Esophagus squamous epithelium (tissue), 5 donors: ENCODE data around the gene APOL3. TPM values are rescaled to one million over a fixed set of nuclear protein-coding genes. Genes with fewer than 3 reads are reported as not detected.

Experiments
- DNase-seq: peaks from one replicate; lab custom pipeline; 2025; lab: John Stamatoyannopoulos, UW
- H3K27ac ChIP-seq, 4 donors: fragments of 200-600 bp; sonication (generic); one replicate each; pipeline ENCODE4 v1.5.1; 2016 to 2019; ENCODE audit warnings: mild to moderate bottlenecking in 1 of 4
- H3K27me3 ChIP-seq, 4 donors: fragments of 200-600 bp; sonication (generic); 1 replicate in 3 of 4; 2 replicates in 1 of 4; pipeline versions ENCODE4 v1.5.1 to v1.6.0; 2017 to 2021; ENCODE audit warnings: antibody characterized with exemption in 1 of 4
- H3K36me3 ChIP-seq, 3 donors: fragments of 200-600 bp; sonication (generic); one replicate each; pipeline ENCODE4 v1.5.1; 2016 to 2019
- H3K4me1 ChIP-seq, 3 donors: fragments of 200-600 bp; sonication (generic); one replicate each; pipeline ENCODE4 v1.5.1; 2017 to 2019
- H3K4me3 ChIP-seq, 4 donors: fragments of 200-600 bp; sonication (generic); 1 replicate in 3 of 4; 2 replicates in 1 of 4; pipeline ENCODE4 v1.5.1; 2016 to 2019; ENCODE audit warnings: mild to moderate bottlenecking in 2 of 4, moderate library complexity in 1 of 4
- H3K9me3 ChIP-seq, 3 donors: fragments of 200-600 bp; sonication (generic); one replicate each; pipeline ENCODE4 v1.5.1; 2016 to 2019
- CTCF ChIP-seq, 6 experiments: fragments of 450-650 bp in 4 of 6; fragments of 200-600 bp in 2 of 6; sonication (generic) in 2 of 6; IDR thresholded peaks; one replicate each; pipeline ENCODE4 v1.5.1; 2016 to 2019; ENCODE audit warnings: antibody characterized with exemption in 6 of 6, mild to moderate bottlenecking in 4 of 6, moderate library complexity in 4 of 6
- POLR2A ChIP-seq, 4 donors: fragments of 450-650 bp; IDR thresholded peaks; one replicate each; pipeline ENCODE4 v1.6.1; 2017; ENCODE audit warnings: antibody characterized with exemption in 4 of 4, mild to moderate bottlenecking in 4 of 4, moderate library complexity in 3 of 4
- WGBS, 2 donors: methylation state at CpG; one replicate each; pipeline ENCODE4 v1.1.5; 2018; 5-methylcytosine and 5-hydroxymethylcytosine counted together
- intact Hi-C: fragments of 100-400 bp; cut with DNase I; formaldehyde crosslinking; loops from one replicate; pipeline ENCODE4 v1.15.0; 2022
- total RNA-seq, 4 donors: library from RNA; depleted of rRNA; stranded (reverse); fragments of >200 nt; gene quantifications; one replicate each; pipeline ENCODE4 v1.1.0, GENCODE V29; 2016
- donor health status: DM: yes; HTN: yes; CAD: no.

The APOL3 gene
- total RNA-seq, 4 donors from 2014 or later: 6.8 to 48.1 (median 17.0) TPM

GRCh38 chr22:36135306-36135980 lies 25.1 kb downstream of the APOL3 start:
- WGBS, 2 donors: 81 to 87% methylated on average over 15 to 16 of the region's 16 CpGs
- no peak for DNase-seq
- peaks cover 0 to 2% (median 0%) of the 10 kb centered on the region in 4 donors for H3K27me3 ChIP-seq
- intact Hi-C loops: no loop called here
- no peak overlapping the region for H3K27ac ChIP-seq
- H3K36me3 ChIP-seq: peaks cover 0 to 9% (median 0%) of the 10 kb centered on the region in 3 donors
- no peaks in the 10 kb centered on the region for H3K9me3 ChIP-seq
- TF ChIP-seq POLR2A (IDR thresholded peaks at IDR 0.05) (no peak), CTCF (IDR thresholded peaks at IDR 0.05) (no peak)
- H3K4me1 ChIP-seq: no peaks in the 10 kb centered on the region
- no peak overlapping the region for H3K4me3 ChIP-seq

GRCh38 chr22:36134182-36134581 lies 26.4 kb downstream of the APOL3 start:
- no peak for TF ChIP-seq POLR2A (IDR thresholded peaks at IDR 0.05)
- no peak for TF ChIP-seq CTCF (IDR thresholded peaks at IDR 0.05)
- Histone ChIP-seq H3K36me3 (no peaks in the 10 kb centered on the region), H3K27me3 (peaks cover 0 to 6% (median 0%) of the 10 kb centered on the region in 4 donors), H3K4me1 (no peaks in the 10 kb centered on the region), H3K4me3 (no peak overlapping the region), H3K27ac (no peak overlapping the region), H3K9me3 (no peaks in the 10 kb centered on the region)
- no peak for DNase-seq
- intact Hi-C loops: no loop called here
- 66 to 81% methylated on average over 8 of the region's 8 CpGs for WGBS, 2 donors

- H3K4me1 ChIP-seq: no peaks in the 10 kb centered on the region
- no peak overlapping the region for H3K27ac ChIP-seq
- H3K4me3 ChIP-seq: no peak overlapping the region
- WGBS, 2 donors: 79 to 93% methylated on average over 7 to 9 of the region's 10 CpGs
- peaks cover 0 to 16% (median 0%) of the 10 kb centered on the region in 4 donors for H3K27me3 ChIP-seq
- no peaks in the 10 kb centered on the region for H3K9me3 ChIP-seq
- no peak for DNase-seq
- H3K36me3 ChIP-seq: no peaks in the 10 kb centered on the region
- intact Hi-C loops: no loop called here
- no peak for TF ChIP-seq POLR2A (IDR thresholded peaks at IDR 0.05)
- no peak for TF ChIP-seq CTCF (IDR thresholded peaks at IDR 0.05)
Measured at GRCh38 chr22:36131907-36132306, 28.6 kb downstream of the APOL3 start.

GRCh38 chr22:36129486-36130388 lies 30.8 kb downstream of the APOL3 start:
- peaks cover 0 to 27% (median 0%) of the 10 kb centered on the region in 4 donors for H3K27me3 ChIP-seq
- H3K9me3 ChIP-seq: no peaks in the 10 kb centered on the region
- H3K27ac ChIP-seq: no peak overlapping the region
- no peaks in the 10 kb centered on the region for H3K36me3 ChIP-seq
- no peak for DNase-seq
- no peak overlapping the region for H3K4me3 ChIP-seq
- H3K4me1 ChIP-seq: no peaks in the 10 kb centered on the region
- WGBS, 2 donors: 61 to 70% methylated on average over 13 to 14 of the region's 14 CpGs
- intact Hi-C loops: loop anchor here (10.0 kb wide), 1 partner anchor 505 kb away; no protein-coding TSS in a partner anchor
- TF ChIP-seq POLR2A (IDR thresholded peaks at IDR 0.05) (no peak), CTCF (IDR thresholded peaks at IDR 0.05) (no peak)

GRCh38 chr22:36129071-36129470 lies 31.5 kb downstream of the APOL3 start:
- no peak for DNase-seq
- intact Hi-C loops: loop anchor here (10.0 kb wide), 1 partner anchor 504 kb away; no protein-coding TSS in a partner anchor
- 86 to 94% methylated on average over 6 to 9 of the region's 9 CpGs for WGBS, 2 donors
- no peak for TF ChIP-seq CTCF (IDR thresholded peaks at IDR 0.05)
- TF ChIP-seq POLR2A (IDR thresholded peaks at IDR 0.05): no peak
- Histone ChIP-seq H3K4me3 (no peak overlapping the region), H3K4me1 (peaks cover 0 to 5% (median 2%) of the 10 kb centered on the region in 3 donors), H3K9me3 (no peaks in the 10 kb centered on the region), H3K36me3 (no peaks in the 10 kb centered on the region), H3K27me3 (peaks cover 0 to 27% (median 0%) of the 10 kb centered on the region in 4 donors), H3K27ac (no peak overlapping the region)
